HG02759 (cell line): ENCODE results near the gene FAM168A.

Experiments used
- ATAC-seq: cut with Tn5 transposase; IDR thresholded peaks from one replicate; pipeline ENCODE4 v1.9.1; 2021; ENCODE audit warnings: mild to moderate bottlenecking, moderate library complexity; ENCODE audit not compliant: unreplicated experiment

FAM168A gene

GRCh38 chr11:73403541-73403940 lies 194.4 kb downstream of the FAM168A start:
- no peak for ATAC-seq

GRCh38 chr11:73402834-73403185 lies 195.1 kb downstream of the FAM168A start:
- ATAC-seq: no peak

- no peak for ATAC-seq
Observed at GRCh38 chr11:73401924-73402833, 195.7 kb downstream of the FAM168A start.

GRCh38 chr11:73401217-73401923 lies 196.5 kb downstream of the FAM168A start:
- ATAC-seq: no peak

GRCh38 chr11:73400293-73400692 lies 197.6 kb downstream of the FAM168A start:
- ATAC-seq: no peak

GRCh38 chr11:73399636-73400035 lies 198.3 kb downstream of the FAM168A start:
- no peak for ATAC-seq

- no peak for ATAC-seq
Observed at GRCh38 chr11:73399159-73399590, 198.7 kb downstream of the FAM168A start.

- no peak for ATAC-seq
Observed at GRCh38 chr11:73398721-73399120, 199.2 kb downstream of the FAM168A start.

GRCh38 chr11:73398132-73398526 lies 199.8 kb downstream of the FAM168A start:
- ATAC-seq: no peak

GRCh38 chr11:73397468-73398131 lies 200.3 kb downstream of the FAM168A start:
- ATAC-seq: no peak

- ATAC-seq: no peak
Observed at GRCh38 chr11:73396985-73397384, 200.9 kb downstream of the FAM168A start.

GRCh38 chr11:73396251-73396930 lies 201.5 kb downstream of the FAM168A start:
- no peak for ATAC-seq

GRCh38 chr11:73395297-73396208 lies 202.4 kb downstream of the FAM168A start:
- ATAC-seq: no peak

GRCh38 chr11:73394416-73395296 lies 203.3 kb downstream of the FAM168A start:
- ATAC-seq: no peak

- ATAC-seq: no peak
Observed at GRCh38 chr11:73393479-73394415, 204.2 kb downstream of the FAM168A start.

GRCh38 chr11:73393011-73393380 lies 204.9 kb downstream of the FAM168A start:
- no peak for ATAC-seq

- ATAC-seq: no peak
Observed at GRCh38 chr11:73392108-73393010, 205.6 kb downstream of the FAM168A start.
